IMR-90 (cell line): ENCODE data around the gene CDHR3. TPM values are rescaled to one million over a fixed set of nuclear protein-coding genes. Genes with fewer than 3 reads are reported as not detected.
"Not testable (repeated sequence)": the region's sequence is repeated elsewhere in the genome, so short reads cannot be mapped to it uniquely, and the experiment has no call there.

Experiments used
- ATAC-seq: fragments of 200-7000 bp; cut with Tn5 transposase; 2 replicates; pipeline ENCODE4 v1.9.1; 2020; ENCODE audit warnings: low read depth, mild to moderate bottlenecking, moderate library complexity
- BruUV-seq: library from RNA; stranded (reverse); fragments of 400-500 nt; replicated peaks from 2 replicates; lab custom pipeline; 2021; lab: Mats Ljungman, UMichigan
- CTCF ChIA-PET: fragments of 300-600 bp; formaldehyde crosslinking; extraction: SDS; loops from one replicate; lab custom pipeline; 2021; ENCODE audit warnings: antibody characterized with exemption; lab: Yijun Ruan, JAX
- POLR2A ChIA-PET: fragments of 300-600 bp; sonication (Branson Sonifier 250); formaldehyde crosslinking; loops from one replicate; lab custom pipeline; 2022; ENCODE audit warnings: antibody characterized with exemption; ENCODE audit not compliant: unreplicated experiment; lab: Charles Lee
- DNase-seq: peaks from one replicate; pipeline ENCODE4 v3.0.0; 2013
- H2AFZ ChIP-seq: replicated peaks from 2 replicates; pipeline ENCODE3; 2013; ENCODE audit warnings: low read length, mild to moderate bottlenecking; ENCODE audit not compliant: poor library complexity
- H2AK5ac ChIP-seq: 2 replicates; pipeline ENCODE4 v1.6.1; 2013; ENCODE audit warnings: low read depth, low read length, inconsistent platforms
- H2AK9ac ChIP-seq: replicated peaks from 2 replicates; pipeline ENCODE3; 2013; ENCODE audit warnings: mild to moderate bottlenecking, low read depth, low read length, moderate library complexity; ENCODE audit not compliant: poor library complexity
- H2BK120ac ChIP-seq: 2 replicates; pipeline ENCODE4 v1.6.1; 2013; ENCODE audit warnings: low read depth, low read length, inconsistent platforms
- H2BK15ac ChIP-seq: 3 replicates; pipeline ENCODE4 v1.6.1; 2013; ENCODE audit warnings: low read depth, low read length, inconsistent platforms
- H2BK20ac ChIP-seq: 2 replicates; pipeline ENCODE4 v1.6.1; 2013; ENCODE audit warnings: low read depth, mild to moderate bottlenecking, inconsistent platforms, low read length, moderate library complexity
- H2BK5ac ChIP-seq: 2 replicates; pipeline ENCODE4 v1.6.1; 2013; ENCODE audit warnings: mild to moderate bottlenecking, low read depth, low read length, inconsistent platforms; ENCODE audit not compliant: poor library complexity, severe bottlenecking
- H3K14ac ChIP-seq: replicated peaks from 2 replicates; pipeline ENCODE4 v1.6.1; 2013; ENCODE audit warnings: low read depth, low read length, inconsistent platforms
- H3K18ac ChIP-seq: 2 replicates; pipeline ENCODE4 v1.6.1; 2013; ENCODE audit warnings: low read depth, low read length, control low read depth
- H3K23ac ChIP-seq: 2 replicates; pipeline ENCODE4 v1.6.1; 2013; ENCODE audit warnings: low read depth, low read length, inconsistent platforms
- H3K27ac ChIP-seq: 2 replicates; pipeline ENCODE4 v1.5.1; 2013; ENCODE audit warnings: mild to moderate bottlenecking, control low read depth, low read length; ENCODE audit not compliant: insufficient read depth
- H3K27me3 ChIP-seq: 2 replicates; pipeline ENCODE4 v1.6.1; 2013; ENCODE audit warnings: low read length; ENCODE audit not compliant: control insufficient read depth, insufficient read depth
- H3K36me3 ChIP-seq: 2 replicates; pipeline ENCODE4 v1.6.1; 2013; ENCODE audit warnings: low read length, mixed read lengths; ENCODE audit not compliant: control insufficient read depth, insufficient read depth
- H3K4ac ChIP-seq: 2 replicates; pipeline ENCODE4 v1.6.1; 2013; ENCODE audit warnings: low read depth, low read length, inconsistent platforms
- H3K4me1 ChIP-seq: 2 replicates; pipeline ENCODE4 v1.6.1; 2013; ENCODE audit warnings: low read length, mixed read lengths; ENCODE audit not compliant: control insufficient read depth, insufficient read depth
- H3K4me2 ChIP-seq: 2 replicates; pipeline ENCODE4 v1.6.1; 2013; ENCODE audit warnings: low read depth, mild to moderate bottlenecking, control low read depth, low read length, moderate library complexity
- H3K4me3 ChIP-seq: 2 replicates; pipeline ENCODE4 v1.5.1; 2013; ENCODE audit warnings: low read depth, mild to moderate bottlenecking, control low read depth, low read length, moderate library complexity; ENCODE audit not compliant: insufficient read depth
- H3K56ac ChIP-seq: 2 replicates; pipeline ENCODE4 v1.6.1; 2013; ENCODE audit warnings: low read length, inconsistent platforms; ENCODE audit not compliant: insufficient read depth; ENCODE audit errors: extremely low read depth
- H3K79me1 ChIP-seq, 2 experiments: 2 replicates each; pipeline ENCODE4 v1.6.1; 2013; ENCODE audit warnings: low read length in 2 of 2, inconsistent platforms in 1 of 2, low read depth in 1 of 2
- H3K9ac ChIP-seq: 2 replicates; pipeline ENCODE4 v1.6.1; 2013; ENCODE audit warnings: low read depth, low read length, control low read depth
- H3K9me1 ChIP-seq: 2 replicates; pipeline ENCODE4 v1.6.1; 2013; ENCODE audit warnings: low read length, inconsistent platforms; ENCODE audit not compliant: insufficient read depth
- H3K9me3 ChIP-seq: 2 replicates; pipeline ENCODE4 v1.6.1; 2013; ENCODE audit warnings: low read length; ENCODE audit not compliant: control insufficient read depth, insufficient read depth
- H4K20me1 ChIP-seq: 2 replicates; pipeline ENCODE4 v1.6.1; 2013; ENCODE audit warnings: low read length, inconsistent platforms; ENCODE audit not compliant: insufficient read depth
- H4K5ac ChIP-seq: 2 replicates; pipeline ENCODE4 v1.6.1; 2013; ENCODE audit warnings: mild to moderate bottlenecking, low read depth, low read length, control low read depth
- H4K8ac ChIP-seq, 2 experiments: 2 replicates each; pipeline ENCODE4 v1.6.1; 2013; ENCODE audit warnings: low read depth in 2 of 2, low read length in 2 of 2, control low read depth in 1 of 2, inconsistent platforms in 1 of 2
- H4K91ac ChIP-seq: 2 replicates; pipeline ENCODE4 v1.6.1; 2013; ENCODE audit warnings: low read depth, low read length, inconsistent platforms; ENCODE audit not compliant: insufficient read depth
- MAFK ChIP-seq: IDR thresholded peaks from 2 replicates; pipeline ENCODE4 v1.6.1; 2012; ENCODE audit warnings: low read depth, low read length, improper control_type of control experiment
- MAZ ChIP-seq: IDR thresholded peaks from 2 replicates; pipeline ENCODE4 v1.6.1; 2012; ENCODE audit warnings: low read depth, mild to moderate bottlenecking, low read length, improper control_type of control experiment, moderate library complexity, borderline replicate concordance
- MXI1 ChIP-seq: IDR thresholded peaks from 2 replicates; pipeline ENCODE4 v1.6.1; 2012; ENCODE audit warnings: low read depth, mild to moderate bottlenecking, low read length, moderate library complexity, borderline replicate concordance
- SMC3 ChIP-seq: fragments of 150-350 bp; IDR thresholded peaks from 2 replicates; pipeline ENCODE4 v1.6.1; 2016; ENCODE audit warnings: low read depth, mild to moderate bottlenecking, antibody characterized with exemption, low read length, moderate library complexity
- WGBS, 2 experiments: methylation state at CpG; one replicate each; pipeline versions ENCODE4 v1.1.5 to v1.1.7; 2013; ENCODE audit warnings: missing lambda C conversion rate in 2 of 2; ENCODE audit not compliant: insufficient read length in 1 of 2; ENCODE audit errors: extremely low coverage in 2 of 2; 5-methylcytosine and 5-hydroxymethylcytosine counted together
- dilution Hi-C: fragments of 300-500 bp; cut with HindIII; formaldehyde crosslinking; loops from one replicate; pipeline ENCODE4 v1.14.3; 2018; ENCODE audit warnings: low sequenced_read_pairs; ENCODE audit not compliant: unreplicated experiment
- in situ Hi-C: fragments of 300-500 bp; cut with MboI; formaldehyde crosslinking; loops from 3 replicates; pipeline ENCODE4 v1.14.3; 2019; ENCODE audit warnings: low sequenced_read_pairs, inconsistent platforms, mixed read lengths
- intact Hi-C: fragments of 100-400 bp; cut with micrococcal nuclease; formaldehyde crosslinking; loops from 2 replicates; pipeline ENCODE4 v1.10.0; 2022
- polyA plus RNA-seq, 3 experiments: library from polyadenylated mRNA; depleted of rRNA; stranded (reverse); fragments of >200 nt; gene quantifications; 2 replicates each; pipeline ENCODE4 v1.2.3, GENCODE V29; 2012; ENCODE audit warnings: low replicate concordance in 1 of 3
- total RNA-seq: library from RNA; depleted of rRNA; stranded (reverse); fragments of >200 nt; gene quantifications from 2 replicates; pipeline ENCODE4 v1.2.3, GENCODE V29; 2012
- TF ChIP-seq, protein P1 (sequence below): conservative IDR thresholded peaks from 2 replicates; pipeline ENCODE4 v1.5.1; 2012; ENCODE audit warnings: mild to moderate bottlenecking, low read depth, low read length, improper control_type of control experiment

CDHR3 gene
- total and polyA plus RNA-seq, 2 of the 4 experiments (the other 2 are of a cell fraction): 0.96 to 1.6 TPM

DNA sequence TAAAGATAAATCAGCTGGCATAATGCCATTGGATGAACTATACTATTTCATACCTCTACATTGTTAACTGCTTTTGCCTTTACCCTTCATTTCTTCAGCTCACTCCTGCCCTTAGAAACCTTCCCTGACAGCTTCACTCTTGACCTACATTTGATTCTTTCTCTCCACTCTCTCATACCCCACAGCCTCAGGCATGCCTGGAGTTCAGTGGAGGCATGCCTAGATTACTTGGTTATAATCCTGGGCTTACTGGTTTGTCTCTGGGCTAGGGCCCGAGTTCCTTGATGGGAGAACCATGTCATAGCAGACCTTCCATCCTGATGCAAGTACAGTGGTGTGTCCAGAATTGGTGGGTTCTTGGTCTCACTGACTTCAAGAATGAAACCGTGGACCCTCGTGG is 8.4 kb upstream of the CDHR3 start:
- no peak overlapping the region for H3K4me3 ChIP-seq
- ATAC-seq (no peak), DNase-seq (no peak)
- ChIA-PET POLR2A (no interaction called here), CTCF (no interaction called here)
- H4K20me1 ChIP-seq: no peaks in the 10 kb centered on the region
- TF ChIP-seq, protein P1, sequence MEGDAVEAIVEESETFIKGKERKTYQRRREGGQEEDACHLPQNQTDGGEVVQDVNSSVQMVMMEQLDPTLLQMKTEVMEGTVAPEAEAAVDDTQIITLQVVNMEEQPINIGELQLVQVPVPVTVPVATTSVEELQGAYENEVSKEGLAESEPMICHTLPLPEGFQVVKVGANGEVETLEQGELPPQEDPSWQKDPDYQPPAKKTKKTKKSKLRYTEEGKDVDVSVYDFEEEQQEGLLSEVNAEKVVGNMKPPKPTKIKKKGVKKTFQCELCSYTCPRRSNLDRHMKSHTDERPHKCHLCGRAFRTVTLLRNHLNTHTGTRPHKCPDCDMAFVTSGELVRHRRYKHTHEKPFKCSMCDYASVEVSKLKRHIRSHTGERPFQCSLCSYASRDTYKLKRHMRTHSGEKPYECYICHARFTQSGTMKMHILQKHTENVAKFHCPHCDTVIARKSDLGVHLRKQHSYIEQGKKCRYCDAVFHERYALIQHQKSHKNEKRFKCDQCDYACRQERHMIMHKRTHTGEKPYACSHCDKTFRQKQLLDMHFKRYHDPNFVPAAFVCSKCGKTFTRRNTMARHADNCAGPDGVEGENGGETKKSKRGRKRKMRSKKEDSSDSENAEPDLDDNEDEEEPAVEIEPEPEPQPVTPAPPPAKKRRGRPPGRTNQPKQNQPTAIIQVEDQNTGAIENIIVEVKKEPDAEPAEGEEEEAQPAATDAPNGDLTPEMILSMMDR: no peak
- TF ChIP-seq MXI1 (no peak), SMC3 (no peak), MAFK (no peak), MAZ (no peak)
- H3K4me1 ChIP-seq: no peaks in the 10 kb centered on the region
- H3K9me3 ChIP-seq: peaks cover 10% of the 10 kb centered on the region
- no peak overlapping the region for H4K91ac ChIP-seq
- in situ Hi-C loops: no loop called here
- H4K5ac ChIP-seq: no peak overlapping the region
- no peaks in the 10 kb centered on the region for H3K79me1 ChIP-seq
- no peak overlapping the region for H3K27ac ChIP-seq
- H3K27me3 ChIP-seq: peaks cover 6% of the 10 kb centered on the region
- H2BK120ac ChIP-seq: no peak overlapping the region
- intact Hi-C loops: no loop called here
- H2AK9ac ChIP-seq: no peak overlapping the region
- no peak overlapping the region for H3K9ac ChIP-seq
- no peak overlapping the region for H3K4me2 ChIP-seq
- H4K8ac ChIP-seq: no peak overlapping the region
- H3K14ac ChIP-seq: no peak overlapping the region
- no peak overlapping the region for H2AK5ac ChIP-seq
- H3K36me3 ChIP-seq: no peaks in the 10 kb centered on the region
- H2BK20ac ChIP-seq: no peak overlapping the region
- H2BK15ac ChIP-seq: no peak overlapping the region
- H3K56ac ChIP-seq: no peak overlapping the region
- no peak overlapping the region for H3K4ac ChIP-seq
- dilution Hi-C loops: no loop called here
- WGBS, 2 experiments: no CpG with 5 or more reads among the region's 3 CpGs
- H2AFZ ChIP-seq: no peak overlapping the region
- H2BK5ac ChIP-seq: no peak overlapping the region
- no TSS peak for BruUV-seq
- H3K23ac ChIP-seq: no peak overlapping the region
- H3K9me1 ChIP-seq: no peaks in the 10 kb centered on the region
- no peak overlapping the region for H3K18ac ChIP-seq

DNA sequence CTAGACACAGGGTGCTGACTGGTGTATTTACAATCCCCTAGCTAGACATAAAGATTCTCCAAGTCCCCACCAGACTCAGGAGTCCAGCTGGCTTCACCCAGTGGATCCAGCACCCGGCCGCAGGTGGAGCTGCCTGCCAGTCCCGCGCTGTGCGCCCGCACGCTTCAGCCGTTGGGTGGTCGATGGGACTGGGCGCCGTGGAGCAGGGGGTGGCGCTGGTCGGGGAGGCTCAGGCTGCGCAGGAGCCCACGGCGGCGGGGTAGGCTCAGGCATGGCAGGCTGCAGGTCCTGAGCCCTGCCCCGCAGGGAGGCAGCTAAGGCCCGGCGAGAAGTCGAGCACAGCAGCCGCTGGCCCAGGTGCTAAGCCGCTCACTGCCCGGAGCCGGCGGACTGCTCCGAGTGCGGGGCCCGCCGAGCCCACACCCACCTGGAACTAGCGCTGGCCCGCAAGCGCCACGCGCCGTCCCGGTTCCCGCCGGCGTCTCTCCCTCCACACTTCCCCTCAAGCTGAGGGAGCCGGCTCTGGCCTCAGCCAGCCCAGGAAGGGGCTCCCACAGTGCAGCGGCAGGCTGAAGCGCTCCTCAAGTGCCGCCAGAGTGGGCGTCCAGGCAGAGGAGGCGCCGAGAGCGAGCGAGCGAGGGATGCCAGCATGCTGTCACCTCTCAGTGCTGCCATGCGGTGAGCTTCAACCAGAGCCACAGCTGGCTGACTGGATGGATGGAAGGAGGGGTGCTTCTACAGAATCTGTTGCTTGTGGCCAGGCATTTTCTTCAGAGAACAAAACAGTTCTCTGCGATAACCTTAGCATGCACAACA is 7.2 kb upstream of the CDHR3 start:
- H3K4me2 ChIP-seq, H3K27ac ChIP-seq, H3K9ac ChIP-seq, H3K4me3 ChIP-seq, H3K79me1 ChIP-seq, H2BK120ac ChIP-seq, H4K5ac ChIP-seq, CTCF ChIA-PET, POLR2A ChIA-PET, BruUV-seq, H3K4me1 ChIP-seq, H3K4ac ChIP-seq, H3K56ac ChIP-seq, H4K20me1 ChIP-seq, H2AFZ ChIP-seq, H2BK5ac ChIP-seq, H2BK20ac ChIP-seq, in situ Hi-C loops, H2BK15ac ChIP-seq, H4K8ac ChIP-seq, H4K91ac ChIP-seq, H3K27me3 ChIP-seq, H3K23ac ChIP-seq, H3K9me1 ChIP-seq, H3K18ac ChIP-seq, DNase-seq, H2AK5ac ChIP-seq, H3K14ac ChIP-seq, H3K9me3 ChIP-seq, H3K36me3 ChIP-seq, intact Hi-C loops, H2AK9ac ChIP-seq, dilution Hi-C loops: not testable (repeated sequence)
- WGBS, 2 experiments: 74% methylated on average over 19 of the region's 52 CpGs; no CpG with 5 or more reads in 1 of the 2 experiments
- ATAC-seq: peak; percentile 24; the same call in 1 of the 2 replicates
